ENCODE measurements around the gene IGF1.

Gene IGF1

GRCh38 chr12:102425109-102426039, 55.0 kb downstream of the IGF1 start:
- no peak for DNase-seq

DNA sequence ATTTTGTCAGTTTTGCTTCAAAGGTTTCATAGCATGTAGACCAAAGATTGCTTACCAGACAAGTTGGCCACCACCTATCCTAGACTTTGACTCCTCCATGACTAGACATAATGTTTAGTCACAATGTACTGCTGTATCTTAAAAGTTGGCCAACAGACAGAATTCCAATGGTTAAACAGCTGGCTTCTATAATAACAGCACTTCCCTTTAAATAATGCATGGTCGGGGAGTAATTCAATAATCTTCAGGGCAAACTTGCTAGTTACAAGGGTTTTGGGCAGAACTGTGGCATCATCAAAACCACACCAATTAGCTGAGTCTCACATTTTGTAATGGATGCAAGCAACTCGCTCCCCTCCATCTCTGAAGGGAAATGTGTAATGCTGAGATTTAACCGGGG, 56.9 kb downstream of the IGF1 start:
- no peak for DNase-seq

GRCh38 chr12:102421802-102422583, 58.4 kb downstream of the IGF1 start:
- DNase-seq, result no peak

GRCh38 chr12:102419094-102419764, 61.1 kb downstream of the IGF1 start:
- no peak for DNase-seq

GRCh38 chr12:102417055-102417454, 63.3 kb downstream of the IGF1 start:
- DNase-seq, result no peak

GRCh38 chr12:102415515-102415914, 64.8 kb downstream of the IGF1 start:
- DNase-seq, result no peak

- DNase-seq, result no peak
Measured at GRCh38 chr12:102413396-102413795, 67.0 kb downstream of the IGF1 start.

DNA sequence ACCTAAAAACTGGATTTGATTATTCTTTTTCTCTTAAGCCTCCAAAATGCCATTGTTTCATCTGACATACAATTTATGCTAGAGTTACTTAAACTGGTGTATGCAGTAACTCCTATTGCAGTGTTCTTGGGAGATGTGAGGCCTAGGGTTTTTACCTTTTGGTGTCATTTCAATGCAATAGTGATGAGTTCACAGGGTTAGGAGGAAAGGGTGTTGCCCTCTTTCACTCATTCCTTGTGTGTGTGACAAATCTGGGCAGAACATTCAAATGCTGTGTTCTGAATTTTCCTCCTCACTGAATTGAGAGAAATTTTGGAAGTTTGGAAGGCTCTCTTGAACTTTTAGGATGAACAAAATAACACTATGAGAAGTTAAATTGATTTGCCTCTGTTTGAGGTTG, 69.9 kb downstream of the IGF1 start:
- no peak for DNase-seq

GRCh38 chr12:102408487-102409297, 71.7 kb downstream of the IGF1 start:
- no peak for DNase-seq

DNA sequence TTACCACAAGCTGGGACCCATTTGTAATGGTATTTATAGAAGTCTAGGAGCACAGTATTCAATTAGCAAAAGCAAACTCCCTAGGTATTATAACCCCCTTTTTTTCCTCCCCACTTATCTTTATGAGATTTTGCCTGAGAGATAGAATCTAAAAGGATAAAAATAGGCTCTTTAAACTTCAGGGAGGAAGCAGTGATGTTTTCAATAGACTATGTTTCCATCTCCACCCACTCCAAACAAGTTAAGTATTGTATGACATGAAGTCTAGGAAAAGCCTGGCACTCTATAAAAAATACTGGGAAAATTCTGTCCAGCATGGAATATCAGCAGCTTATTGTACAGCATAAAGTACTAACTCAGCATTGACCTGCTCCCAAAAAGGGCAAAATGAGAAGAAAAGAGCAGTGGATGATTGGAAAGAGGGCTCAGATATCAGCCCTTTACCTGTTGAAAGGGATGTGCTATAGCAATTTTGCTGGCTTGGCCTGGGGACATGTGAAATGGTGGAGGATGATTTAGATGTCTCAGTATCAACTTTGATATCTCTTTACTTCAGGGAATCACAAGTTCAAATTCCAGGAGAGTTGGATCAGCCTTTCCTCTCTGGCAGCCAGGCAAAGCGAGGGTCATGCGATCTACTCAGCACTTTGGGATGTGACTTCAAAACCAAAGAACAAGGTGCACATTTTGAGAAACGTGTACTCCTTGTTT, 72.4 kb downstream of the IGF1 start:
- DNase-seq, result no peak

- peak; percentile 25 for DNase-seq
Measured at GRCh38 chr12:102406033-102406584, 74.3 kb downstream of the IGF1 start.

- no peak for DNase-seq
Measured at GRCh38 chr12:102401087-102401486, 79.3 kb downstream of the IGF1 start.

DNA sequence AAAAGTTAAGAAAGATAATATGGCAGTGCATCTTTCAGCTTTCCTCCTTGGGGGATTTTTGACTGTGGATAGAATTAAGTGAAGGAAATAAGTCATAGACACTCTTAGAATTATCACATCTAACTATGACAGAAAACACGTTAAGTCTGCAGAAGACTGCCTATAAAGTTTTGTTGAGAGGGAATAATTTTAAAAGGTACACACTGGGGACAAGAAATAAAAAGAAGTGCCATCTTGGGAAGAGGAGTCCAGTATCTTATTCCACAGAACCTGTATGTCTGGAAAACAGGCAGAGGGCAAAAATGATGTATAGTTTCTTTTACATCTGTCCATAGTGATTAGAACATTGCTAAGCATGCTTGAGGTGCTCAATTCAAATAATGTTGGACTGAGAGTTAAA, 80.7 kb downstream of the IGF1 start:
- no peak for DNase-seq

- DNase-seq, result no peak
Measured at GRCh38 chr12:102396276-102396675, 84.1 kb downstream of the IGF1 start.

- no peak for DNase-seq
Measured at GRCh38 chr12:102394200-102394599, 86.2 kb downstream of the IGF1 start.

- no peak for DNase-seq
Measured at GRCh38 chr12:102390068-102390467, 90.3 kb downstream of the IGF1 start.

- no peak for DNase-seq
Measured at GRCh38 chr12:102388469-102388868, 91.9 kb downstream of the IGF1 start.

GRCh38 chr12:102385343-102385742, 95.0 kb downstream of the IGF1 start:
- DNase-seq, result no peak

- DNase-seq, result no peak
Measured at GRCh38 chr12:102379346-102380162, 100.8 kb downstream of the IGF1 start.

DNA sequence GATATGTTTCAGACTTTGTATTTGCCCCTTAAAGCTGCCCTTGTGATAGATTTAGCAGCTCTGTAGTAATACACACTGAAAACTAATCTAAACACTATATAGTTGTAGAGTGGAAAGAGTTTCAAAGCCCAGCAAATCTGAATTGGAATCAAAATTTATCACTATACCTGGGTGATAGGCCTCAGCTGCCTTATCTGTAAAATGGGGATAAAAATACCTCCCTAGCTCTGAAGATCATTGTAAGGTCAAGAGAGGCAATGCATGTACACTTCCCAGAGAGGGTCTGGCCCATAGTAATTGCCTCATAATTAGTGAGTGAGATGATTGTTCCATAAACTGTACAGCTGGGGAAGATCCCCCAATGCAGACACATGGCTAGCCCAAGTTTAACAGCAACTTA, 103.6 kb downstream of the IGF1 start:
- no peak for DNase-seq

Measured in NCI-H1092 treated with DMSO at 0.1 percent for 48 hours (cell line).